Spleen (tissue), 7 donors: ENCODE results near the gene RIT1.

Source experiments
- POLR2A ChIP-seq, 3 donors: fragments of 450-650 bp; IDR thresholded peaks; one replicate each; pipeline ENCODE4 v1.5.1; 2017; ENCODE audit warnings: antibody characterized with exemption in 3 of 3, mild to moderate bottlenecking in 1 of 3
- TF ChIP-seq, protein P1 (sequence below), 11 experiments: fragments of 200-600 bp in 7 of 11; fragments of 450-650 bp in 4 of 11; sonication (generic) in 4 of 11; IDR thresholded peaks in 8 of 11; conservative IDR thresholded peaks in 3 of 11; 1 replicate in 7 of 11; 2 replicates in 4 of 11; pipeline versions ENCODE4 v1.4.0 to v1.8.0; 2016 to 2021; ENCODE audit warnings: antibody characterized with exemption in 11 of 11, inconsistent platforms in 4 of 11, mild to moderate bottlenecking in 1 of 11
- donor health status: DM: no; HTN: no; CAD: no; lungs with moderate emphysema.
- donor health status: DM: no; HTN: no; CAD: no.
- donor health status: DM: no; HTN: no; CAD: no.

DNA sequence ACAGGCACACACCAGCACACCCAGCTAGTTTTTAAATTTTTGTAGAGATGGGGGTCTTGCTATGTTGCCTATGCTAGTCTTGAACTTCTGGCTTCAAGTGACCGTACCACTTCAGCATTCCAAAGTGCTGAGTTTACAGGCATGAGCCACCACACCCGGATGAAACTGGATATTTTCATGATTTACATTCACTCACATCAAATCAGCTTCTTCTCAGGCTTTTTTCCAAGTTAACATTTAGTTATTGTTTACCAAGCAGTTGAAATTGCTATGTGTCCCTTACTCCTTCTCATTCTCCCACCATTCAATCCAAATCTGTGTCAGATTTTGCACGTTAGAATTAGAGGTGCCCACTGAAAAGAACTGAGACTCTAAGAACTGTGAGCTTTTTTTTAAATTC, 18.4 kb downstream of the RIT1 start:
- TF ChIP-seq, protein P1, sequence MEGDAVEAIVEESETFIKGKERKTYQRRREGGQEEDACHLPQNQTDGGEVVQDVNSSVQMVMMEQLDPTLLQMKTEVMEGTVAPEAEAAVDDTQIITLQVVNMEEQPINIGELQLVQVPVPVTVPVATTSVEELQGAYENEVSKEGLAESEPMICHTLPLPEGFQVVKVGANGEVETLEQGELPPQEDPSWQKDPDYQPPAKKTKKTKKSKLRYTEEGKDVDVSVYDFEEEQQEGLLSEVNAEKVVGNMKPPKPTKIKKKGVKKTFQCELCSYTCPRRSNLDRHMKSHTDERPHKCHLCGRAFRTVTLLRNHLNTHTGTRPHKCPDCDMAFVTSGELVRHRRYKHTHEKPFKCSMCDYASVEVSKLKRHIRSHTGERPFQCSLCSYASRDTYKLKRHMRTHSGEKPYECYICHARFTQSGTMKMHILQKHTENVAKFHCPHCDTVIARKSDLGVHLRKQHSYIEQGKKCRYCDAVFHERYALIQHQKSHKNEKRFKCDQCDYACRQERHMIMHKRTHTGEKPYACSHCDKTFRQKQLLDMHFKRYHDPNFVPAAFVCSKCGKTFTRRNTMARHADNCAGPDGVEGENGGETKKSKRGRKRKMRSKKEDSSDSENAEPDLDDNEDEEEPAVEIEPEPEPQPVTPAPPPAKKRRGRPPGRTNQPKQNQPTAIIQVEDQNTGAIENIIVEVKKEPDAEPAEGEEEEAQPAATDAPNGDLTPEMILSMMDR (IDR thresholded peaks at IDR 0.05 in 8 of 11, conservative IDR thresholded peaks at IDR 0.05 in 3 of 11) = no peak
- no peak for TF ChIP-seq POLR2A (IDR thresholded peaks at IDR 0.05)
